Ascending aorta (tissue), 2 donors: Measurements from ENCODE around the gene GUCA2A. TPM values are rescaled to one million over a fixed set of nuclear protein-coding genes. Genes with fewer than 3 reads are reported as not detected.

Source experiments
- DNase-seq, 2 donors: peaks; one replicate each; pipeline ENCODE4 v3.0.0-alpha.2; 2019; ENCODE audit warnings: low spot score in 2 of 2
- H3K27ac ChIP-seq, 2 donors: fragments of 200-600 bp; sonication (generic); one replicate each; pipeline ENCODE4 v1.5.1; 2016 to 2017; ENCODE audit warnings: mild to moderate bottlenecking in 1 of 2
- H3K27me3 ChIP-seq: fragments of 200-600 bp; sonication (generic); one replicate; pipeline ENCODE4 v1.5.1; 2017
- H3K36me3 ChIP-seq, 2 donors: fragments of 200-600 bp; sonication (generic); one replicate each; pipeline ENCODE4 v1.5.1; 2016
- H3K4me1 ChIP-seq, 2 donors: fragments of 200-600 bp; sonication (generic); one replicate each; pipeline ENCODE4 v1.5.1; 2016 to 2017; ENCODE audit warnings: mild to moderate bottlenecking in 1 of 2
- H3K4me3 ChIP-seq, 2 donors: fragments of 200-600 bp; sonication (generic); one replicate each; pipeline ENCODE4 v1.5.1; 2016 to 2017; ENCODE audit warnings: mild to moderate bottlenecking in 1 of 2
- H3K9me3 ChIP-seq, 2 donors: fragments of 200-600 bp; sonication (generic); one replicate each; pipeline ENCODE4 v1.5.1; 2016
- CTCF ChIP-seq, 3 experiments: fragments of 200-600 bp in 2 of 3; fragments of 450-650 bp in 1 of 3; sonication (generic) in 2 of 3; IDR thresholded peaks; one replicate each; pipeline ENCODE4 v1.5.1; 2016 to 2019; ENCODE audit warnings: antibody characterized with exemption in 3 of 3, mild to moderate bottlenecking in 1 of 3, moderate library complexity in 1 of 3
- intact Hi-C: fragments of 100-400 bp; cut with DNase I; formaldehyde crosslinking; loops from one replicate; pipeline ENCODE4 v1.15.1; 2023
- total RNA-seq: library from RNA; depleted of rRNA; stranded (reverse); fragments of >200 nt; gene quantifications from one replicate; pipeline ENCODE4 v1.1.0, GENCODE V29; 2016

The GUCA2A gene
- total RNA-seq, 1 donor from 2014 or later, result not detected

- no peak overlapping the region for H3K27ac ChIP-seq
- no peaks in the 10 kb centered on the region for H3K9me3 ChIP-seq
- intact Hi-C loops, result loop anchor here (5.0 kb wide), 1 partner anchor 617 kb away; no protein-coding TSS in a partner anchor
- TF ChIP-seq CTCF (IDR thresholded peaks at IDR 0.05), result no peak
- H3K36me3 ChIP-seq, result no peaks in the 10 kb centered on the region
- H3K27me3 ChIP-seq, result peaks cover 3% of the 10 kb centered on the region
- DNase-seq, result no peak
- no peak overlapping the region for H3K4me3 ChIP-seq
- no peaks in the 10 kb centered on the region for H3K4me1 ChIP-seq
Observed at GRCh38 chr1:42140191-42140590, 24.4 kb downstream of the GUCA2A start.

DNA sequence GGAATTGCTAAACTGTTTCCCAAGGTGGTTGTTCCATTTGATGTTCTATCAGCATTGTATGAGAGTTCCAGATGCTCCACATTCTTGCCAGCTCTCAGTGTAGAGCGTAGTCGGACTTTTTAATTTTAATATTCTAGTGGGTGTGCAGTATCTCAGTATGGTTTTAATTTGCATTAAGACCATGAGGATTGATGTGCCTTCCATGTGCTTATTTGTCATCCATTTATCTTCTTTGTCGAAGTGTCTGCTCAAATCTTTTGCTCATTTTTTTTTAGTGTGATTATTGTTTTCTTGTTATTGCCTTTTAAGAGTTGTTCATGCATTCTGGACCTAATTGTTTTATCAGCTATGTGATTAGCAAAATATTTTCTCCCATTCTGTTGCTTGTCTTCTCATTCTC, 25.1 kb downstream of the GUCA2A start:
- TF ChIP-seq CTCF (IDR thresholded peaks at IDR 0.05), result no peak
- no peaks in the 10 kb centered on the region for H3K36me3 ChIP-seq
- H3K9me3 ChIP-seq, result no peaks in the 10 kb centered on the region
- no peak for DNase-seq
- intact Hi-C loops, result no loop called here
- no peak overlapping the region for H3K27ac ChIP-seq
- H3K4me1 ChIP-seq, result no peaks in the 10 kb centered on the region
- H3K4me3 ChIP-seq, result no peak overlapping the region
- no peaks in the 10 kb centered on the region for H3K27me3 ChIP-seq

GRCh38 chr1:42138586-42138985, 26.0 kb downstream of the GUCA2A start:
- H3K27me3 ChIP-seq, result no peaks in the 10 kb centered on the region
- H3K27ac ChIP-seq, result no peak overlapping the region
- intact Hi-C loops, result no loop called here

GRCh38 chr1:42137766-42138165, 26.8 kb downstream of the GUCA2A start:
- no peak overlapping the region for H3K27ac ChIP-seq
- no peak for DNase-seq
- H3K4me3 ChIP-seq, result no peak overlapping the region
- no peaks in the 10 kb centered on the region for H3K36me3 ChIP-seq
- no peaks in the 10 kb centered on the region for H3K27me3 ChIP-seq
- intact Hi-C loops, result no loop called here
- no peaks in the 10 kb centered on the region for H3K4me1 ChIP-seq
- H3K9me3 ChIP-seq, result no peaks in the 10 kb centered on the region
- no peak for TF ChIP-seq CTCF (IDR thresholded peaks at IDR 0.05)

More at GRCh38 chr1:42138586-42138985, 26.0 kb downstream of the GUCA2A start:
- H3K4me3 ChIP-seq, result no peak overlapping the region
- no peak for DNase-seq
- no peaks in the 10 kb centered on the region for H3K4me1 ChIP-seq
- H3K9me3 ChIP-seq, result no peaks in the 10 kb centered on the region
- no peaks in the 10 kb centered on the region for H3K36me3 ChIP-seq
- no peak for TF ChIP-seq CTCF (IDR thresholded peaks at IDR 0.05)

DNA sequence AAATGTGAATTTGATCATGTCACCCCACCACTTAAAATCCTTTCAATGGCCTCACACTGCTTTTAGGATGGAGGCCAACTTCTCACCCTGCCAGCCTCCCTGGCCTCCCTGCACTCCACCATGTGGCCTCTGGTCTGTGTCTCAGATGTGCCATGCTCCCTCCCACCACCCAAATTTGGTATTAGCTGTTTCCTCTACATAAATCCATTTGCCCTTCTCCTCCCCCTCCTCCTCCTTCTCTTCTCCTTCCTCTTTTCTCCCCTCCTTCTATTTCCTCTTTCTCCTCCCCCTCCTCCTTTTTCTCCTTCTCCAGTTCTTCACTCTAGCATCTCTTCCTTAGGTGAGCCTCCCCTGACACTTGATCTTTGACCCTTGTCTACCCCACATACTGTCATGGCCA, 28.1 kb downstream of the GUCA2A start:
- Histone ChIP-seq H3K9me3 (no peaks in the 10 kb centered on the region), H3K4me3 (no peak overlapping the region), H3K27ac (no peak overlapping the region), H3K36me3 (no peaks in the 10 kb centered on the region), H3K27me3 (no peaks in the 10 kb centered on the region), H3K4me1 (no peaks in the 10 kb centered on the region)
- DNase-seq, result no peak
- TF ChIP-seq CTCF (IDR thresholded peaks at IDR 0.05), result no peak
- intact Hi-C loops, result no loop called here

DNA sequence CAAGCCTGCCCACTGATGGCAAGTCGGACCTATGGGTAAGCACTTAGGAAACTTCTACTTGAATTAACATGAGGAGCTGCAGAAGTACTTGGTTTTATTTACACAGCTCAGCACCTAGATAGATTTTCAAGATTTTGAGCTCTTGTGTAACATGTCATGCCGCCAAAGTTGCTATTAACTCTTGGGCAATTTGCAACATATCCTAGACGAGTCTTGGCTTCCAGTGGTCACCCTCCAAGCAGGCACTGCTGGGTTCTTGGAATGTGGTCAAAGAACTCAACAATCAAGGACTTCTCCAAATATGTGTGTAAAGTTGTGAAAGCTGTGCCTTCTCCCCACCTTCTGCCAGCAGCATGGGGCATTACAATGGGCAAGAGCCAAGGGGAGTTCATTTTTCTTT, 29.1 kb downstream of the GUCA2A start:
- Histone ChIP-seq H3K4me3 (no peak overlapping the region), H3K4me1 (no peaks in the 10 kb centered on the region), H3K27me3 (no peaks in the 10 kb centered on the region), H3K9me3 (no peaks in the 10 kb centered on the region), H3K27ac (no peak overlapping the region), H3K36me3 (no peaks in the 10 kb centered on the region)
- intact Hi-C loops, result no loop called here
- no peak for TF ChIP-seq CTCF (IDR thresholded peaks at IDR 0.05)
- DNase-seq, result no peak
